ENCODE results near the gene ZSCAN20. TPM values are rescaled to one million over a fixed set of nuclear protein-coding genes. Genes with fewer than 3 reads are reported as not detected.

Gene ZSCAN20
- total RNA-seq, 1 donor from 2014 or later: 5.2 TPM

DNA sequence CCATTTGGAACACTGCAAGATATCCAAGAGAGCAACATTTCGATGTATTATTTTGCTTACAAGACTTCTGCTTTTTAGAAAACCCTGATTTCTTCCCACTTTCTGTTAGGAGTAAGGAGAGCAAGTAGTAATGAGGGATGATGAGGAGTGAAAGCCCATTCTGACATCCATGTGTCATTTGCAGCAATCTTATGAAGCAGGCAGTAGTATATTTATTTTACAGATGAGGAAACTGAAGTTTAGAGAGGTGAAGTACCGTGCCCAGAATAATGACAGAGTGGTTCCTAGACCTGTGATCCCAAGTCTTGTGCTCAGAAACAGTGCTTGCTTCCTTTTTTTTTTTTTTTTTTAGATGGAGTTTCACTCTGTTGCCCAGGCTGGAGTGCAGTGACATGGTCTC, 7.1 kb upstream of the ZSCAN20 start:
- peaks cover 6% of the 10 kb centered on the region for H3K4me1 ChIP-seq
- TF ChIP-seq, protein P1, sequence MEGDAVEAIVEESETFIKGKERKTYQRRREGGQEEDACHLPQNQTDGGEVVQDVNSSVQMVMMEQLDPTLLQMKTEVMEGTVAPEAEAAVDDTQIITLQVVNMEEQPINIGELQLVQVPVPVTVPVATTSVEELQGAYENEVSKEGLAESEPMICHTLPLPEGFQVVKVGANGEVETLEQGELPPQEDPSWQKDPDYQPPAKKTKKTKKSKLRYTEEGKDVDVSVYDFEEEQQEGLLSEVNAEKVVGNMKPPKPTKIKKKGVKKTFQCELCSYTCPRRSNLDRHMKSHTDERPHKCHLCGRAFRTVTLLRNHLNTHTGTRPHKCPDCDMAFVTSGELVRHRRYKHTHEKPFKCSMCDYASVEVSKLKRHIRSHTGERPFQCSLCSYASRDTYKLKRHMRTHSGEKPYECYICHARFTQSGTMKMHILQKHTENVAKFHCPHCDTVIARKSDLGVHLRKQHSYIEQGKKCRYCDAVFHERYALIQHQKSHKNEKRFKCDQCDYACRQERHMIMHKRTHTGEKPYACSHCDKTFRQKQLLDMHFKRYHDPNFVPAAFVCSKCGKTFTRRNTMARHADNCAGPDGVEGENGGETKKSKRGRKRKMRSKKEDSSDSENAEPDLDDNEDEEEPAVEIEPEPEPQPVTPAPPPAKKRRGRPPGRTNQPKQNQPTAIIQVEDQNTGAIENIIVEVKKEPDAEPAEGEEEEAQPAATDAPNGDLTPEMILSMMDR (IDR thresholded peaks at IDR 0.05): no peak
- intact Hi-C loops (cut with DNase I): no loop called here
- H3K4me3 ChIP-seq: no peak overlapping the region
- no peak for DNase-seq
- H3K36me3 ChIP-seq: no peaks in the 10 kb centered on the region
- H3K27ac ChIP-seq: no peak overlapping the region
- no peak for ATAC-seq
- H3K27me3 ChIP-seq (ENCODE audit: low read depth): no peaks in the 10 kb centered on the region
- no peaks in the 10 kb centered on the region for H3K9me3 ChIP-seq

DNA sequence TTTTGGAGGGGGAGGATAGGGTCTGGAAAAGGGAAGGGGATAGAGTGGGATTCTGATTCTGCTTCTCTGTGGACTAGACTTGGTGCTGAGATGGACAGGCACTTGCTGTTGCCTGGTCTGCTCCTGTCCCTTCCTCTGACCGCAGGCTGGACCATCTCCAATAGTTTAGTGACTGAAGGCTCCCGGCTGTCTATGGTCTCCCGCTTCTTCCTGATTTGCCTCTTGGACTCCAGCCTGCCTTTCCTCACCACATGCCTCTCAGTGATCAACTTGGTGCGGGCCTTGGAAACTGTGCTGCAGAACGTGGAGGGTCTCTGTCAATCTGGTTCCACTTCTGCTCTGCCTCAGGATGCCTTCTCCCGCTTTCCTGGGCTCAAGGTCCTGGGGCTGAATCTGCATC, 6.3 kb upstream of the ZSCAN20 start:
- Histone ChIP-seq H3K27ac (no peak overlapping the region), H3K4me3 (no peak overlapping the region), H3K4me1 (peaks cover 10% of the 10 kb centered on the region), H3K27me3 (ENCODE audit: low read depth) (no peaks in the 10 kb centered on the region), H3K9me3 (no peaks in the 10 kb centered on the region), H3K36me3 (no peaks in the 10 kb centered on the region)
- intact Hi-C loops (cut with DNase I): no loop called here
- DNase-seq: no peak
- no peak for ATAC-seq
- TF ChIP-seq, protein P1 (IDR thresholded peaks at IDR 0.05): no peak

DNA sequence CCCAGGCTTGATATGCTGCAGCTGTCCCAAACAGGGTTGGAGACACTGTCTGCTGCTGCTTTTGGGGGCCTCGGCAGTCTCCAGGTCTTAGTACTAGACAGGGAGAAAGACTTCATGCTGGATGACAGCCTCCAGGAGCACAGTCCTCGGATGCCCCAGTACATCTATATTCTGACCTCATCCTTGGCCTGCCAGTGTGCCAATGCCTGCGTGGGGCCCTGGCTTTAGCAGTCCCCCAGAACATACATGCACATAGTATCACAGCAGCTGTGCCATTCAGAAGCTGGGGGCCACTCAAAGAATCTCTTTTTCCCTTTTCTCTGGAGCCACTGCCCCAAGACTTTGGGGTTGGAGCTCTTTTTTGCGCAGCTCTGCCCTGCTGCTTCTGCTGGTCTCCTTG, 4.4 kb upstream of the ZSCAN20 start:
- intact Hi-C loops (cut with DNase I): no loop called here
- Histone ChIP-seq H3K4me1 (peaks cover 14% of the 10 kb centered on the region), H3K27ac (no peak overlapping the region), H3K27me3 (ENCODE audit: low read depth) (no peaks in the 10 kb centered on the region), H3K4me3 (no peak overlapping the region), H3K9me3 (no peaks in the 10 kb centered on the region), H3K36me3 (no peaks in the 10 kb centered on the region)
- TF ChIP-seq, protein P1 (IDR thresholded peaks at IDR 0.05): no peak
- DNase-seq (no peak), ATAC-seq (no peak)

DNA sequence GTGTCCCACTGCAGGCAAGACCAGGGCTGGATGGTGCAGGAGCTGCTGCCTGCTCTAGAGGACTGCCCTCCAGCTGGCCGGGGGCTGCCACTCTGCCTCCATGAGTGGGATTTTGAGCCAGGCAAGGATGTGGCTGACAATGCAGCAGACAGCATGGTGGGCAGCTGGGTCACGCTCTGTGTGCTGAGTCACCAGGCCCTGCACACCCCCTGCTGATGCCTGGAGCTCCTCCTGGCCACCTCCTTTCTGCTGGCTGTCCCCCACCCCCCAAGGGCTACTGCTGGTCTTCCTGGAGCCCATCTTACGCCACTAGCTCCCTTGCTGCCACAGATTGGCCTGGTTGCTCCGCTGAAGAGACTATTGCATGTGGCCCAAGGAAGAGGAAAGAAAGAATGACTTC, 3.9 kb upstream of the ZSCAN20 start:
- intact Hi-C loops (cut with DNase I): no loop called here
- Histone ChIP-seq H3K4me3 (no peak overlapping the region), H3K9me3 (no peaks in the 10 kb centered on the region), H3K36me3 (no peaks in the 10 kb centered on the region), H3K4me1 (peaks cover 19% of the 10 kb centered on the region), H3K27ac (no peak overlapping the region), H3K27me3 (ENCODE audit: low read depth) (no peaks in the 10 kb centered on the region)
- ATAC-seq (no peak), DNase-seq (no peak)
- TF ChIP-seq, protein P1 (IDR thresholded peaks at IDR 0.05): no peak

DNA sequence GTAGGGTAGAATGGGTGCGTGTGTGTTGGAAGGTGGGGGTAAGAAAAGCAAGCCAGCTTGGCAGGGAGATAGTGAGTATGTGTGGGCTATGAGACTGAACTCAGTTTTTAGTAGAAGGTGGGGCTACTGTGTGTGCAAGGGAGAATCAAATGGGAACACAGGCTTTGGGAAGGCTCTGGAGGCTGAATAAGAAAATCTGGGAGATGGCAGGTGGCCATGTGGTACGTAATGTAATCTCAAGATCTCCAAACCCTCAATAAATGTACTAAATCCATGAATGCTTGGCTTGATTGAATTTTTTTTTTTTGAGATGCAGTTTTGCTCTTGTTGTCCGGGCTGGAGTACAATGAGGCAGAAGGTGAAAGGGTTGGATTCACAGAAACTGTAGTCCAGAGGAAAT, 3.5 kb upstream of the ZSCAN20 start:
- H3K36me3 ChIP-seq: no peaks in the 10 kb centered on the region
- TF ChIP-seq, protein P1 (IDR thresholded peaks at IDR 0.05): no peak
- ATAC-seq (no peak), DNase-seq (no peak)
- H3K27me3 ChIP-seq (ENCODE audit: low read depth): no peaks in the 10 kb centered on the region
- intact Hi-C loops (cut with DNase I): no loop called here
- H3K4me3 ChIP-seq: no peak overlapping the region
- H3K9me3 ChIP-seq: no peaks in the 10 kb centered on the region
- H3K27ac ChIP-seq: no peak overlapping the region
- peaks cover 21% of the 10 kb centered on the region for H3K4me1 ChIP-seq

DNA sequence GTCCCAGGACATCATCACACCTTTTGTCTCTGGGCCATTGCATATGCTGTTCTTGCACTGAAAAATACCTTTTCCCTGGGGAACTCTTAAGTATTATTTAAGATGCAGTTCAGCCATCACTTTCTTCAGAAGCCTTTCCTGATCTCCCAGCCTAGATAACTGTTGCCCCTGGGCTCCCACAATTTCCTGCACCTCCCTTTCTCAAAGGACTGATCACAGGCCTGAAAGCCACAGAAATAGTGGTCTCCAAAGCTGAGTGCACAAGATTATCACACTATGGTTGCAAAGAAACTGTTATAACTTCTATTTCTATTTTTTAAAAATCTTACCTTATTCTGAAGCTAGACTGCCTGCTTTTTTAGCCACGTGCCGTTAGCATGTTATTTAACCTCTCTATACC, 2.8 kb upstream of the ZSCAN20 start:
- no peaks in the 10 kb centered on the region for H3K27me3 ChIP-seq (ENCODE audit: low read depth)
- ATAC-seq (no peak), DNase-seq (no peak)
- no peaks in the 10 kb centered on the region for H3K9me3 ChIP-seq
- TF ChIP-seq, protein P1 (IDR thresholded peaks at IDR 0.05): no peak
- no peak overlapping the region for H3K4me3 ChIP-seq
- H3K36me3 ChIP-seq: no peaks in the 10 kb centered on the region
- intact Hi-C loops (cut with DNase I): no loop called here
- peaks cover 21% of the 10 kb centered on the region for H3K4me1 ChIP-seq
- H3K27ac ChIP-seq: no peak overlapping the region

All from lower lobe of right lung (tissue), 2 donors.